ENCODE results near the gene ANKS1A. TPM values are rescaled to one million over a fixed set of nuclear protein-coding genes. Genes with fewer than 3 reads are reported as not detected.

Gene ANKS1A
- polyA plus RNA-seq, 1 experiment = 5.1 TPM

- ChIA-PET CTCF (interaction anchor here (3.0 kb wide), 1 partner anchor 25 kb away, joined by 10 read pairs; no protein-coding TSS in a partner anchor), POLR2A (no interaction called here)
- no peak for TF ChIP-seq CTCF (IDR thresholded peaks at IDR 0.05; ENCODE audit: low read depth, low read length)
- DNase-seq (ENCODE audit: low read depth, low spot score) = no peak
- H3K4me3 ChIP-seq (ENCODE audit: low read depth, low read length) = no peak overlapping the region
- no peaks in the 10 kb centered on the region for H3K27me3 ChIP-seq (ENCODE audit: control insufficient read depth, insufficient read depth, low read length)
- H3K9me3 ChIP-seq (ENCODE audit: control insufficient read depth, insufficient read depth, low read length) = no peaks in the 10 kb centered on the region
- H3K27ac ChIP-seq (ENCODE audit: low read depth, low read length) = no peak overlapping the region
Observed at GRCh38 chr6:34961574-34961973, 72.5 kb downstream of the ANKS1A start.

GRCh38 chr6:34964564-34964963 is 75.5 kb downstream of the ANKS1A start:
- no peak for TF ChIP-seq CTCF (IDR thresholded peaks at IDR 0.05; ENCODE audit: low read depth, low read length)
- ChIA-PET POLR2A (no interaction called here), CTCF (no interaction called here)
- Histone ChIP-seq H3K27me3 (ENCODE audit: control insufficient read depth, insufficient read depth, low read length) (no peaks in the 10 kb centered on the region), H3K27ac (ENCODE audit: low read depth, low read length) (no peak overlapping the region), H3K9me3 (ENCODE audit: control insufficient read depth, insufficient read depth, low read length) (no peaks in the 10 kb centered on the region), H3K4me3 (ENCODE audit: low read depth, low read length) (no peak overlapping the region)
- no peak for DNase-seq (ENCODE audit: low read depth, low spot score)

- no peak overlapping the region for H3K4me3 ChIP-seq (ENCODE audit: low read depth, low read length)
- no peak overlapping the region for H3K27ac ChIP-seq (ENCODE audit: low read depth, low read length)
- no peaks in the 10 kb centered on the region for H3K27me3 ChIP-seq (ENCODE audit: control insufficient read depth, insufficient read depth, low read length)
- no peaks in the 10 kb centered on the region for H3K9me3 ChIP-seq (ENCODE audit: control insufficient read depth, insufficient read depth, low read length)
- no peak for DNase-seq (ENCODE audit: low read depth, low spot score)
- TF ChIP-seq CTCF (IDR thresholded peaks at IDR 0.05; ENCODE audit: low read depth, low read length) = no peak
- ChIA-PET CTCF (interaction anchor here (0.6 to 1.4 kb wide), 2 partner anchors 20 to 803 kb away, joined by 6 to 7 read pairs; no protein-coding TSS in a partner anchor), POLR2A (interaction anchor here (0.7 kb wide), 1 partner anchor 155 kb away, joined by 4 read pairs; no protein-coding TSS in a partner anchor)
Observed at GRCh38 chr6:34967461-34967860, 78.4 kb downstream of the ANKS1A start.

GRCh38 chr6:34969662-34970265 is 80.7 kb downstream of the ANKS1A start:
- ChIA-PET CTCF (interaction anchor here (1.1 to 4.5 kb wide), 2 partner anchors 18 to 170 kb away, joined by 5 to 28 read pairs; no protein-coding TSS in a partner anchor), POLR2A (interaction anchor here (0.6 to 0.7 kb wide), 3 partner anchors 9 to 280 kb away, joined by 3 to 7 read pairs (median 3); no protein-coding TSS in a partner anchor)
- Histone ChIP-seq H3K9me3 (ENCODE audit: control insufficient read depth, insufficient read depth, low read length) (no peaks in the 10 kb centered on the region), H3K4me3 (ENCODE audit: low read depth, low read length) (no peak overlapping the region), H3K27ac (ENCODE audit: low read depth, low read length) (peak overlapping the region; percentile 23), H3K27me3 (ENCODE audit: control insufficient read depth, insufficient read depth, low read length) (no peaks in the 10 kb centered on the region)
- no peak for DNase-seq (ENCODE audit: low read depth, low spot score)
- no peak for TF ChIP-seq CTCF (IDR thresholded peaks at IDR 0.05; ENCODE audit: low read depth, low read length)

- CTCF ChIA-PET = interaction anchor here (4.5 kb wide), 1 partner anchor 17 kb away, joined by 28 read pairs; no protein-coding TSS in a partner anchor
- H3K27me3 ChIP-seq (ENCODE audit: control insufficient read depth, insufficient read depth, low read length) = no peaks in the 10 kb centered on the region
- no peak overlapping the region for H3K27ac ChIP-seq (ENCODE audit: low read depth, low read length)
- POLR2A ChIA-PET = interaction anchor here (0.6 to 0.7 kb wide), 2 partner anchors 9 to 279 kb away, joined by 3 read pairs; no protein-coding TSS in a partner anchor
- no peak for DNase-seq (ENCODE audit: low read depth, low spot score)
- H3K4me3 ChIP-seq (ENCODE audit: low read depth, low read length) = no peak overlapping the region
- no peaks in the 10 kb centered on the region for H3K9me3 ChIP-seq (ENCODE audit: control insufficient read depth, insufficient read depth, low read length)
- TF ChIP-seq CTCF (IDR thresholded peaks at IDR 0.05; ENCODE audit: low read depth, low read length) = no peak
Observed at GRCh38 chr6:34970488-34970887, 81.4 kb downstream of the ANKS1A start.

All from AG04450 (cell line).